OCI-LY7 (cell line): Measurements from ENCODE around the gene KMT5B. TPM values are rescaled to one million over a fixed set of nuclear protein-coding genes. Genes with fewer than 3 reads are reported as not detected.

Experiments
- BruUV-seq: library from RNA; stranded (reverse); fragments of 400-500 nt; replicated peaks from 2 replicates; lab custom pipeline; 2021; lab: Mats Ljungman, UMichigan
- CTCF ChIA-PET: fragments of 300-600 bp; sonication (Branson Sonifier 250); formaldehyde crosslinking; loops from one replicate; lab custom pipeline; 2022; ENCODE audit warnings: antibody characterized with exemption; ENCODE audit not compliant: unreplicated experiment; lab: Charles Lee
- POLR2A ChIA-PET: fragments of 300-600 bp; sonication (Branson Sonifier 250); formaldehyde crosslinking; loops from one replicate; lab custom pipeline; 2022; ENCODE audit warnings: antibody characterized with exemption; lab: Charles Lee
- DNase-seq: peaks from one replicate; pipeline ENCODE4 v3.0.0-alpha.2; 2015; ENCODE audit warnings: low spot score
- H2AFZ ChIP-seq: fragments of 200-600 bp; sonication (generic), shearing (Covaris generic); 2 replicates; pipeline ENCODE4 v1.6.1; 2014; ENCODE audit warnings: mild to moderate bottlenecking, antibody characterized with exemption, low read length, moderate library complexity
- H3K27ac ChIP-seq: fragments of 200-600 bp; sonication (generic); 2 replicates; pipeline ENCODE4 v1.5.1; 2014; ENCODE audit warnings: mixed run types, low read depth, mild to moderate bottlenecking, moderate library complexity, low read length, inconsistent platforms; ENCODE audit not compliant: poor library complexity, severe bottlenecking
- H3K36me3 ChIP-seq: fragments of 200-600 bp; sonication (generic); 2 replicates; pipeline ENCODE4 v1.6.1; 2014; ENCODE audit warnings: mild to moderate bottlenecking, antibody characterized with exemption, low read length, moderate library complexity, mixed read lengths; ENCODE audit not compliant: insufficient read depth
- H3K4me1 ChIP-seq: fragments of 200-600 bp; sonication (generic); 2 replicates; pipeline ENCODE4 v1.5.1; 2014; ENCODE audit warnings: mild to moderate bottlenecking, low read length; ENCODE audit not compliant: insufficient read depth, poor library complexity, severe bottlenecking
- H3K4me2 ChIP-seq: fragments of 200-600 bp; sonication (generic); 2 replicates; pipeline ENCODE4 v1.6.1; 2014; ENCODE audit warnings: mild to moderate bottlenecking, low read length
- H3K4me3 ChIP-seq: fragments of 200-600 bp; sonication (generic); 2 replicates; pipeline ENCODE4 v1.5.1; 2014; ENCODE audit warnings: mild to moderate bottlenecking, low read depth, low read length; ENCODE audit not compliant: poor library complexity, severe bottlenecking
- H3K79me2 ChIP-seq: fragments of 200-600 bp; sonication (generic); 2 replicates; pipeline ENCODE4 v1.6.1; 2016; ENCODE audit warnings: low read depth, mild to moderate bottlenecking, low read length, moderate library complexity, mixed read lengths; ENCODE audit not compliant: insufficient read depth
- H3K9me2 ChIP-seq: fragments of 200-600 bp; sonication (generic); 2 replicates; pipeline ENCODE4 v1.6.1; 2016; ENCODE audit warnings: mild to moderate bottlenecking, low read length, mixed read lengths; ENCODE audit not compliant: insufficient read depth
- H3K9me3 ChIP-seq: fragments of 200-600 bp; sonication (generic); 2 replicates; pipeline ENCODE4 v1.6.1; 2014; ENCODE audit warnings: mild to moderate bottlenecking, mixed run types, low read length, mixed read lengths
- H4K20me1 ChIP-seq: fragments of 200-600 bp; sonication (generic); 2 replicates; pipeline ENCODE4 v1.6.1; 2014; ENCODE audit warnings: mild to moderate bottlenecking, antibody characterized with exemption, low read length, moderate library complexity, mixed read lengths; ENCODE audit not compliant: insufficient read depth
- CTCF ChIP-seq: fragments of 200-600 bp; sonication (generic); conservative IDR thresholded peaks from 2 replicates; pipeline ENCODE4 v1.5.1; 2014; ENCODE audit warnings: mild to moderate bottlenecking, antibody characterized with exemption, low read length, moderate library complexity, mixed read lengths
- EZH2phosphoT487 ChIP-seq: fragments of 200-600 bp; sonication (generic); IDR thresholded peaks from 2 replicates; pipeline ENCODE4 v1.6.1; 2018; ENCODE audit warnings: low read depth, borderline replicate concordance, mild to moderate bottlenecking, mixed run types, antibody characterized with exemption, low read length, moderate library complexity, mixed read lengths
- intact Hi-C: fragments of 100-400 bp; cut with micrococcal nuclease; formaldehyde crosslinking; loops from one replicate; pipeline ENCODE4 v1.10.0; 2022; ENCODE audit not compliant: unreplicated experiment
- total RNA-seq, 2 experiments: library from RNA; depleted of rRNA in 1 of 2; stranded (reverse); fragments of >200 nt in 1 of 2; shearing (Covaris generic) in 1 of 2; gene quantifications; 2 replicates each; pipeline ENCODE4 v1.2.3, GENCODE V29; 2014 to 2022

Gene KMT5B
- total RNA-seq, 2 experiments from 2014 or later, result 14.3 to 28.8 TPM

GRCh38 chr11:68215524-68216170 lies 2.6 kb upstream of the KMT5B start:
- H3K36me3 ChIP-seq, result no peaks in the 10 kb centered on the region
- intact Hi-C loops, result no loop called here
- H3K27ac ChIP-seq, result no peak overlapping the region
- H3K4me2 ChIP-seq, result no peak overlapping the region
- TF ChIP-seq EZH2phosphoT487, result no peak
- TF ChIP-seq CTCF, result no peak
- peaks cover 22% of the 10 kb centered on the region for H3K4me1 ChIP-seq
- no peak overlapping the region for H3K4me3 ChIP-seq
- no peaks in the 10 kb centered on the region for H3K9me3 ChIP-seq
- POLR2A ChIA-PET, result no interaction called here
- peaks cover 19% of the 10 kb centered on the region for H3K79me2 ChIP-seq
- no peak overlapping the region for H2AFZ ChIP-seq
- DNase-seq, result no peak
- H4K20me1 ChIP-seq, result peaks cover 14% of the 10 kb centered on the region
- BruUV-seq, result no TSS peak
- H3K9me2 ChIP-seq, result no peaks in the 10 kb centered on the region
- CTCF ChIA-PET, result no interaction called here

- Histone ChIP-seq H3K9me2 (no peaks in the 10 kb centered on the region), H4K20me1 (peaks cover 14% of the 10 kb centered on the region), H3K27ac (no peak overlapping the region), H2AFZ (no peak overlapping the region), H3K4me1 (peaks cover 22% of the 10 kb centered on the region), H3K36me3 (no peaks in the 10 kb centered on the region), H3K4me2 (peak overlapping the region; percentile 92; the same call in 1 of the 2 replicates), H3K4me3 (no peak overlapping the region), H3K79me2 (peaks cover 25% of the 10 kb centered on the region), H3K9me3 (no peaks in the 10 kb centered on the region)
- TF ChIP-seq CTCF (no peak), EZH2phosphoT487 (no peak)
- POLR2A ChIA-PET, result no interaction called here
- DNase-seq, result no peak
- intact Hi-C loops, result no loop called here
- BruUV-seq, result no TSS peak
- CTCF ChIA-PET, result no interaction called here
These were observed 2.0 kb upstream of the KMT5B start for GRCh38 chr11:68215087-68215445.

GRCh38 chr11:68214173-68215086 lies 1.3 kb upstream of the KMT5B start:
- peak overlapping the region; percentile 98 for H2AFZ ChIP-seq
- peaks cover 24% of the 10 kb centered on the region for H3K4me1 ChIP-seq
- H3K27ac ChIP-seq, result peak overlapping the region; percentile 73
- peaks cover 26% of the 10 kb centered on the region for H3K79me2 ChIP-seq
- DNase-seq, result no peak
- H4K20me1 ChIP-seq, result peaks cover 14% of the 10 kb centered on the region
- TF ChIP-seq EZH2phosphoT487 (no peak), CTCF (no peak)
- BruUV-seq, result no TSS peak
- H3K4me2 ChIP-seq, result peak overlapping the region; percentile 92
- intact Hi-C loops, result loop anchor here (5.0 kb wide), 1 partner anchor 83 kb away; no protein-coding TSS in a partner anchor
- H3K36me3 ChIP-seq, result no peaks in the 10 kb centered on the region
- no peaks in the 10 kb centered on the region for H3K9me2 ChIP-seq
- ChIA-PET POLR2A (no interaction called here), CTCF (no interaction called here)
- H3K9me3 ChIP-seq, result no peaks in the 10 kb centered on the region
- peak overlapping the region; percentile 82 for H3K4me3 ChIP-seq
